Esophagus squamous epithelium (tissue), 5 donors: ENCODE data around the gene WFS1. TPM values are rescaled to one million over a fixed set of nuclear protein-coding genes. Genes with fewer than 3 reads are reported as not detected.

ENCODE experiments used
- DNase-seq: peaks from one replicate; lab custom pipeline; 2025; lab: John Stamatoyannopoulos, UW
- H3K27ac ChIP-seq, 4 donors: fragments of 200-600 bp; sonication (generic); one replicate each; pipeline ENCODE4 v1.5.1; 2016 to 2019; ENCODE audit warnings: mild to moderate bottlenecking in 1 of 4
- H3K27me3 ChIP-seq, 4 donors: fragments of 200-600 bp; sonication (generic); 1 replicate in 3 of 4; 2 replicates in 1 of 4; pipeline versions ENCODE4 v1.5.1 to v1.6.0; 2017 to 2021; ENCODE audit warnings: antibody characterized with exemption in 1 of 4
- H3K36me3 ChIP-seq, 3 donors: fragments of 200-600 bp; sonication (generic); one replicate each; pipeline ENCODE4 v1.5.1; 2016 to 2019
- H3K4me1 ChIP-seq, 3 donors: fragments of 200-600 bp; sonication (generic); one replicate each; pipeline ENCODE4 v1.5.1; 2017 to 2019
- H3K4me3 ChIP-seq, 4 donors: fragments of 200-600 bp; sonication (generic); 1 replicate in 3 of 4; 2 replicates in 1 of 4; pipeline ENCODE4 v1.5.1; 2016 to 2019; ENCODE audit warnings: mild to moderate bottlenecking in 2 of 4, moderate library complexity in 1 of 4
- H3K9me3 ChIP-seq, 3 donors: fragments of 200-600 bp; sonication (generic); one replicate each; pipeline ENCODE4 v1.5.1; 2016 to 2019
- CTCF ChIP-seq, 6 experiments: fragments of 450-650 bp in 4 of 6; fragments of 200-600 bp in 2 of 6; sonication (generic) in 2 of 6; IDR thresholded peaks; one replicate each; pipeline ENCODE4 v1.5.1; 2016 to 2019; ENCODE audit warnings: antibody characterized with exemption in 6 of 6, mild to moderate bottlenecking in 4 of 6, moderate library complexity in 4 of 6
- POLR2A ChIP-seq, 4 donors: fragments of 450-650 bp; IDR thresholded peaks; one replicate each; pipeline ENCODE4 v1.6.1; 2017; ENCODE audit warnings: antibody characterized with exemption in 4 of 4, mild to moderate bottlenecking in 4 of 4, moderate library complexity in 3 of 4
- WGBS, 2 donors: methylation state at CpG; one replicate each; pipeline ENCODE4 v1.1.5; 2018; 5-methylcytosine and 5-hydroxymethylcytosine counted together
- intact Hi-C: fragments of 100-400 bp; cut with DNase I; formaldehyde crosslinking; loops from one replicate; pipeline ENCODE4 v1.15.0; 2022
- total RNA-seq, 4 donors: library from RNA; depleted of rRNA; stranded (reverse); fragments of >200 nt; gene quantifications; one replicate each; pipeline ENCODE4 v1.1.0, GENCODE V29; 2016
- donor health status: DM: yes; HTN: yes; CAD: no.

Gene WFS1
- 10 to 100 TPM in 2 of 4 donors, 1 to 10 TPM in 2; 6.5 to 20.4 (median 9.6) TPM for total RNA-seq

GRCh38 chr4:6269616-6270511 is at the start of gene WFS1:
Gene WFS1, plus strand, starts transcription at chr4:6269850. Its CDS starts 7,606 bp downstream, at chr4:6277456.
- Histone ChIP-seq H3K36me3 (no peaks in the 10 kb centered on the region), H3K27ac (peak within 1 kb of the TSS; percentile 73 to 91 (median 84)), H3K27me3 (peaks cover 0 to 21% (median 0%) of the 10 kb centered on the region in 4 donors), H3K4me3 (peak within 1 kb of the TSS; percentile 65 to 93 (median 86)), H3K9me3 (no peaks in the 10 kb centered on the region), H3K4me1 (peaks cover 29 to 60% (median 33%) of the 10 kb centered on the region in 3 donors)
- DNase-seq: peak; percentile 89
- TF ChIP-seq CTCF (IDR thresholded peaks at IDR 0.05) (no peak), POLR2A (IDR thresholded peaks at IDR 0.05) (peak in 2 of 4 donors; percentile 66 to 87)
- intact Hi-C loops: no loop called here
- 0 to 2% methylated on average over 9 to 30 of the region's 104 CpGs for WGBS, 2 donors

- Histone ChIP-seq H3K36me3 (no peaks in the 10 kb centered on the region), H3K9me3 (peaks cover 0 to 9% (median 8%) of the 10 kb centered on the region in 3 donors), H3K4me3 (peak overlapping the region in 2 of 4 donors; percentile 35 to 55), H3K27me3 (peaks cover 6 to 91% (median 11%) of the 10 kb centered on the region in 4 donors), H3K4me1 (peaks cover 0 to 10% (median 7%) of the 10 kb centered on the region in 3 donors), H3K27ac (no peak overlapping the region)
- intact Hi-C loops: no loop called here
- no peak for TF ChIP-seq CTCF (IDR thresholded peaks at IDR 0.05)
- no peak for DNase-seq
- 14 to 24% methylated on average over 11 to 16 of the region's 16 CpGs for WGBS, 2 donors
Observed at GRCh38 chr4:6221301-6221850, 48.3 kb upstream of the WFS1 start.

GRCh38 chr4:6221851-6222760 is 47.5 kb upstream of the WFS1 start:
- Histone ChIP-seq H3K27ac (no peak overlapping the region), H3K4me1 (peaks cover 0 to 10% (median 7%) of the 10 kb centered on the region in 3 donors), H3K36me3 (no peaks in the 10 kb centered on the region), H3K9me3 (peaks cover 0 to 9% (median 8%) of the 10 kb centered on the region in 3 donors), H3K27me3 (peaks cover 6 to 94% (median 11%) of the 10 kb centered on the region in 4 donors), H3K4me3 (peak overlapping the region in 2 of 4 donors; percentile 35 to 55)
- no peak for TF ChIP-seq POLR2A (IDR thresholded peaks at IDR 0.05)
- TF ChIP-seq CTCF (IDR thresholded peaks at IDR 0.05): no peak
- WGBS, 2 donors: 12 to 43% methylated on average over 1 to 12 of the region's 84 CpGs
- DNase-seq: no peak
- intact Hi-C loops: no loop called here

- Histone ChIP-seq H3K4me1 (peaks cover 0 to 10% (median 7%) of the 10 kb centered on the region in 3 donors), H3K9me3 (peaks cover 0 to 9% (median 8%) of the 10 kb centered on the region in 3 donors), H3K27ac (no peak overlapping the region), H3K27me3 (peaks cover 6 to 98% (median 11%) of the 10 kb centered on the region in 4 donors), H3K36me3 (no peaks in the 10 kb centered on the region), H3K4me3 (peak overlapping the region in 1 of 4 donors; percentile 55)
- DNase-seq: no peak
- intact Hi-C loops: no loop called here
- WGBS, 2 donors: 56 to 85% methylated on average over 4 to 10 of the region's 10 CpGs
- TF ChIP-seq CTCF (IDR thresholded peaks at IDR 0.05): no peak
Observed at GRCh38 chr4:6222761-6223292, 46.8 kb upstream of the WFS1 start.
